GM12801 (cell line): ENCODE measurements around the gene ZNF74.

Experiments used
- CTCF ChIP-seq: IDR thresholded peaks from one replicate; pipeline ENCODE4 v1.5.1; 2011; ENCODE audit warnings: control low read depth; ENCODE audit not compliant: insufficient read length; ENCODE audit errors: extremely low read depth

The ZNF74 gene

GRCh38 chr22:20437613-20438426 is 43.9 kb downstream of the ZNF74 start, which contains the start of gene SCARF2:
Gene SCARF2, minus strand, starts transcription at chr22:20437825. Its CDS starts 71 bp downstream, at chr22:20437754.
- TF ChIP-seq CTCF = no peak

GRCh38 chr22:20438427-20438677 is 44.4 kb downstream of the ZNF74 start:
- TF ChIP-seq CTCF = no peak

- no peak for TF ChIP-seq CTCF
Observed at GRCh38 chr22:20438678-20439492, 44.9 kb downstream of the ZNF74 start.

- no peak for TF ChIP-seq CTCF
Observed at GRCh38 chr22:20439556-20439927, 45.6 kb downstream of the ZNF74 start.

- no peak for TF ChIP-seq CTCF
Observed at GRCh38 chr22:20439928-20440575, 46.1 kb downstream of the ZNF74 start.

GRCh38 chr22:20440637-20441591 is 47.0 kb downstream of the ZNF74 start:
- TF ChIP-seq CTCF = no peak
